WERI-Rb-1 (cell line): ENCODE measurements around the gene KIR2DL4.
"Not testable (repeated sequence)": the region's sequence is repeated elsewhere in the genome, so short reads cannot be mapped to it uniquely, and the experiment has no call there.

Experiments used
- DNase-seq: peaks from one replicate; pipeline ENCODE4 v3.0.0-alpha.2; 2020
- H3K27ac ChIP-seq: fragments of 250-450 bp; sonication (Bioruptor Pico); 2 replicates; pipeline ENCODE4 v1.5.1; 2020; ENCODE audit warnings: mild to moderate bottlenecking, moderate library complexity
- H3K27me3 ChIP-seq: fragments of 250-450 bp; sonication (Bioruptor Pico); 2 replicates; pipeline ENCODE4 v1.5.1; 2021; ENCODE audit warnings: mild to moderate bottlenecking, low read depth, moderate library complexity; ENCODE audit not compliant: insufficient read depth, severe bottlenecking
- H3K36me3 ChIP-seq: fragments of 250-450 bp; sonication (Bioruptor Pico); 2 replicates; pipeline ENCODE4 v1.5.1; 2020; ENCODE audit warnings: mild to moderate bottlenecking, moderate library complexity
- H3K4me3 ChIP-seq: 2 replicates; pipeline ENCODE4 v1.5.1; 2011; ENCODE audit warnings: low read depth, mild to moderate bottlenecking, control low read depth, low read length
- H3K9me3 ChIP-seq: fragments of 250-450 bp; sonication (Bioruptor Pico); 2 replicates; pipeline ENCODE4 v1.5.1; 2021; ENCODE audit warnings: mild to moderate bottlenecking, moderate library complexity; ENCODE audit not compliant: severe bottlenecking
- TF ChIP-seq, protein P1 (sequence below): IDR thresholded peaks from 2 replicates; pipeline ENCODE4 v1.5.1; 2011; ENCODE audit warnings: low read depth, mild to moderate bottlenecking, control low read depth, inconsistent platforms, low read length

The KIR2DL4 gene

DNA sequence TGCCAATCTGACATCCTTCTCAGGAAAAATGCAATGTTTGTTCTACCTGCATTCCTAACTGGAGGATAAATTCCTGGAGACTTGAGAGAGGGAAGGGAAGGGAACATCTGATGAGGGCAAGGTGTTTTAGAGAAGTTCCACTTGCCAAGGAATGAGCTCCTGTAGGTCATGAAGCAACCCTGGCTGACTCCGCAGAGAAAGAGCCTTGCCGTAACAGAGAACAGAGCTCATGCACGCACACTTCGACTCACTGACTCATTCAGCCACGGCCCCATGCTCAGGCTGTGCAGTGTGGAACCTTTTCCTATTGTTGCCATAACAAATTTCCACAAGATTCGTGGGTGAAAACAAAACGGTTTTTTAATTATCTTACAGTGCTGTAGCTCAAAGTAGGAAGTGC, 24.5 kb upstream of the KIR2DL4 start:
- H3K9me3 ChIP-seq, H3K27ac ChIP-seq, DNase-seq, H3K36me3 ChIP-seq, H3K4me3 ChIP-seq: not testable (repeated sequence)
- H3K27me3 ChIP-seq = peaks cover 15% of the 10 kb centered on the region

GRCh38 chr19:54782916-54783315, 20.5 kb upstream of the KIR2DL4 start:
- not testable (repeated sequence) for H3K9me3 ChIP-seq, DNase-seq, H3K27me3 ChIP-seq, H3K27ac ChIP-seq, H3K4me3 ChIP-seq, H3K36me3 ChIP-seq

- H3K9me3 ChIP-seq, H3K36me3 ChIP-seq: not testable (repeated sequence)
Measured at GRCh38 chr19:54786091-54786723, 17.2 kb upstream of the KIR2DL4 start.

DNA sequence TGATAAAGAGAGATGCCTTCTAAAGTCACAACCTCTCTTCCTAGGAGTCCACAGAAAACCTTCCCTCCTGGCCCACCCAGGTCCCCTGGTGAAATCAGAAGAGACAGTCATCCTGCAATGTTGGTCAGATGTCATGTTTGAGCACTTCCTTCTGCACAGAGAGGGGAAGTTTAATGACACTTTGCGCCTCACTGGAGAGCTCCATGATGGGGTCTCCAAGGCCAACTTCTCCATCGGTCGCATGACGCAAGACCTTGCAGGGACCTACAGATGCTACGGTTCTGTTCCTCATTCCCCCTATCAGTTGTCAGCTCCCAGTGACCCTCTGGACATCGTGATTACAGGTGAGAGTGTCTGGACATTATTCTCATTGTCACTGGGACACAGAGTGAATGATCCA, 15.3 kb upstream of the KIR2DL4 start:
- H3K4me3 ChIP-seq, DNase-seq, H3K27ac ChIP-seq, H3K9me3 ChIP-seq, H3K36me3 ChIP-seq: not testable (repeated sequence)
- H3K27me3 ChIP-seq = peaks cover 37% of the 10 kb centered on the region

More at GRCh38 chr19:54786091-54786723, 17.2 kb upstream of the KIR2DL4 start:
- not testable (repeated sequence) for H3K4me3 ChIP-seq, DNase-seq, H3K27ac ChIP-seq
- peaks cover 17% of the 10 kb centered on the region for H3K27me3 ChIP-seq

- Histone ChIP-seq H3K36me3 (no peaks in the 10 kb centered on the region), H3K4me3 (no peak overlapping the region), H3K27ac (no peak overlapping the region), H3K27me3 (peaks cover 39% of the 10 kb centered on the region), H3K9me3 (no peaks in the 10 kb centered on the region)
- TF ChIP-seq, protein P1, sequence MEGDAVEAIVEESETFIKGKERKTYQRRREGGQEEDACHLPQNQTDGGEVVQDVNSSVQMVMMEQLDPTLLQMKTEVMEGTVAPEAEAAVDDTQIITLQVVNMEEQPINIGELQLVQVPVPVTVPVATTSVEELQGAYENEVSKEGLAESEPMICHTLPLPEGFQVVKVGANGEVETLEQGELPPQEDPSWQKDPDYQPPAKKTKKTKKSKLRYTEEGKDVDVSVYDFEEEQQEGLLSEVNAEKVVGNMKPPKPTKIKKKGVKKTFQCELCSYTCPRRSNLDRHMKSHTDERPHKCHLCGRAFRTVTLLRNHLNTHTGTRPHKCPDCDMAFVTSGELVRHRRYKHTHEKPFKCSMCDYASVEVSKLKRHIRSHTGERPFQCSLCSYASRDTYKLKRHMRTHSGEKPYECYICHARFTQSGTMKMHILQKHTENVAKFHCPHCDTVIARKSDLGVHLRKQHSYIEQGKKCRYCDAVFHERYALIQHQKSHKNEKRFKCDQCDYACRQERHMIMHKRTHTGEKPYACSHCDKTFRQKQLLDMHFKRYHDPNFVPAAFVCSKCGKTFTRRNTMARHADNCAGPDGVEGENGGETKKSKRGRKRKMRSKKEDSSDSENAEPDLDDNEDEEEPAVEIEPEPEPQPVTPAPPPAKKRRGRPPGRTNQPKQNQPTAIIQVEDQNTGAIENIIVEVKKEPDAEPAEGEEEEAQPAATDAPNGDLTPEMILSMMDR = no peak
- DNase-seq = no peak
Measured at GRCh38 chr19:54790711-54791110, 12.7 kb upstream of the KIR2DL4 start.

DNA sequence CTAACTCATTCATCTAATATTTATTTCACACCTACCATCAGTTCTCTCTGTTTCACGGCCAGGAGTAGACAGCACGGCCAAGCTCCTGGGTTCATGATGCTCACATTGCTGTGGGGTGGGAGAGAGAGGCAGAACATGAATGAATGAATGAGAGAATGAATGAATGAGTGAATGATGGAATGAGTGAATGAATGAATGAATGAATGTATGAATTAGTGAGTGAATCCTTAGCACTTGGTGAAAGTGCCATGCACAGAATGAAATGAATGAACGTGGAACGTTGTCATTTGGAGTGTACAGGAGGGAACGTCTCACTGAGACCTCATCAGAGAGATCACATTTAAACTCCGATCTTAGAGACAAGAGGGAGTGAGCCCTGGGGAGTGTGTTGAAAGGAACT, 11.9 kb upstream of the KIR2DL4 start:
- H3K27me3 ChIP-seq = peaks cover 43% of the 10 kb centered on the region
- TF ChIP-seq, protein P1 = no peak
- H3K4me3 ChIP-seq = no peak overlapping the region
- H3K27ac ChIP-seq = no peak overlapping the region
- H3K9me3 ChIP-seq = no peaks in the 10 kb centered on the region
- no peaks in the 10 kb centered on the region for H3K36me3 ChIP-seq
- no peak for DNase-seq

GRCh38 chr19:54792814-54793213, 10.6 kb upstream of the KIR2DL4 start:
- H3K4me3 ChIP-seq = no peak overlapping the region
- H3K9me3 ChIP-seq = no peaks in the 10 kb centered on the region
- H3K27me3 ChIP-seq = peaks cover 52% of the 10 kb centered on the region
- DNase-seq = no peak
- TF ChIP-seq, protein P1 = no peak
- no peaks in the 10 kb centered on the region for H3K36me3 ChIP-seq
- no peak overlapping the region for H3K27ac ChIP-seq

DNA sequence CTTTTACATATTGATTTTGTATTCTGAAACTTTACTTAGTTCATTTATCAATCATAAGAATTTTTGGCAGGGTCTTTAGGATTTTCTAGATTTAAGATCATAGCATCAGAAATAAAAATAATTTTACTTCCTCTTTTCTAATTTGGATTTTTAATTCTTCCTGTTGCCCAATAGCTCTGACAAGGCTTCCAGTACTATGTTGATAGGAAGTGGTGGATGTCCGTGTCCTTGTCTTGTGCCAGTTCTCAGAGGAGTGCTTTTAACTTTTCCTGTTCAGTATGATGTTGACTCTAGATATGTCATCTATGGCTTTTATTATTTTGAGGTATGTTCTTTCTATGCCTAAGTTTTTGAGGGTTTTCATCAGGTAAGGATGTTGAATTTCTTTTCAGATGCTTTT, 7.7 kb upstream of the KIR2DL4 start:
- DNase-seq = no peak
- H3K27me3 ChIP-seq = peaks cover 58% of the 10 kb centered on the region
- TF ChIP-seq, protein P1 = no peak
- H3K9me3 ChIP-seq = no peaks in the 10 kb centered on the region
- H3K27ac ChIP-seq = no peak overlapping the region
- no peaks in the 10 kb centered on the region for H3K36me3 ChIP-seq
- no peak overlapping the region for H3K4me3 ChIP-seq
